Measurements from ENCODE around the gene GCNT1. TPM values are rescaled to one million over a fixed set of nuclear protein-coding genes. Genes with fewer than 3 reads are reported as not detected.

The GCNT1 gene
- total and polyA plus RNA-seq, 2 of the 13 experiments (the other 11 are each of a cell fraction or from before 2014, with no cell fraction given) = 0.55 to 1.7 TPM

GRCh38 chr9:76423216-76424177 is 35.5 kb upstream of the GCNT1 start (continued):
- TF ChIP-seq HNF1A (IDR thresholded peaks at IDR 0.05; ENCODE audit: low read depth) (no peak), HNF1A (CRISPR knock-in tag; IDR thresholded peaks at IDR 0.05; ENCODE audit: borderline replicate concordance) (peak; percentile 73; the same call in 1 of the 2 replicates), ZNF18 (CRISPR knock-in tag; IDR thresholded peaks at IDR 0.05; ENCODE audit: insufficient replicate concordance) (no peak), BORCS8-MEF2B (CRISPR knock-in tag; IDR thresholded peaks at IDR 0.05) (no peak), ZNF430 (CRISPR knock-in tag; IDR thresholded peaks at IDR 0.05) (no peak), SNAPC5 (CRISPR knock-in tag; IDR thresholded peaks at IDR 0.05; ENCODE audit: borderline replicate concordance) (no peak), BHLHE40 (IDR thresholded peaks at IDR 0.05; ENCODE audit: low read length) (no peak), ZNF280D (CRISPR knock-in tag; IDR thresholded peaks at IDR 0.05) (no peak), ZNF256 (CRISPR knock-in tag; conservative IDR thresholded peaks at IDR 0.05) (no peak), PAXIP1 (CRISPR knock-in tag; conservative IDR thresholded peaks at IDR 0.05) (peak; percentile 85), NCOR1 (IDR thresholded peaks at IDR 0.05; ENCODE audit: borderline replicate concordance, low read length) (peak; percentile 84; the same call in 1 of the 2 replicates), TCF12 (IDR thresholded peaks at IDR 0.05) (no peak), TCF12 (CRISPR knock-in tag; IDR thresholded peaks at IDR 0.05) (no peak)
